ENCODE results near the gene SLBP. TPM values are rescaled to one million over a fixed set of nuclear protein-coding genes. Genes with fewer than 3 reads are reported as not detected.

Gene SLBP
- total and polyA plus RNA-seq, 2 of the 8 experiments (the other 6 are each of a cell fraction or from before 2014, with no cell fraction given), result 44.1 to 49.0 TPM

DNA sequence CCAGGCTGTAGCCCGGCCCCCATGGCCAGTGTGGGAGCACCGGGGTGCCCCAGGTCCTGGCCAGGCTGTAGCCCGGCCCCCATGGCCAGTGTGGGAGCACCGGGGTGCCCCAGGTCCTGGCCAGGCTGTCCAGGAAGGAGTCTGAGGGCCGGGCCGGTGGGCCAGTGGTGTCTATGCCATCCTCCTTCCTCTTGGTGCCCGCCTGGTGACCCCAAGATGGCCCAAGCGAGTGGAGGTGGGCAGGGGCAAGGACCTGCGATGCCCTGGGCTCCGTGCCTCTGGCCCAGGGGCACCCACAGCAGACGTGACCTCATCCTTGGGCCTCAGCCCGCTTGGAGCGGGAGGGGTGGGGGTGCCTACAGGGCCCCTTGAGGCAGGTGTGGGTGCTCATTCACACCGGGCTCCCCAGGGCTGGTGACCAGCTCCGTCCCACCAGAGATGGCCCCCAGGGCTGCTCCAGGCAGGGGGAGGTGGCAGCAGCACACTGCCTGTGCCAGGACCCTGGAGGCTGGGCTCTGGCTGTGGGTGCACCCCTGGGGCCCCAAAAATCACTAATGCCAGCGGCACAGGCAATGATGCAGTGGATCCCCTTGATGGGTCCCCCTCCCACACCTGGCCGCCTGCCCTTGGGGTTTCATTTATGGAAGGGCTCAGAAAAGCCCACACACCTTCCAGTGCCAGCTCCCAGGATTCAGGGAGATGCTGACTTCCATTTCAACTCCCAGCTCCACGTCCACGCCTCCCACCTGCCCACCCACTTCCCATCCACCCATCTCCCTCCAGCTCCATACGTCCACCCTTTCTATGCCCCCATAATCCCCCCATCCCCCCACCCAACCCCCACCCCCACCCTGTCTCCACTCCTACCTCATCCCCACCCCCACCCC lies 45.0 kb upstream of the SLBP start:
- Histone ChIP-seq H2BK15ac (ENCODE audit: low read length) (no peak overlapping the region), H3K14ac (ENCODE audit: insufficient read length) (no peak overlapping the region), H3K27ac (ENCODE audit: low read depth, low read length) (no peak overlapping the region), H4K8ac (ENCODE audit: extremely low read depth, insufficient read depth, low read length) (no peak overlapping the region), H3K4me1 (replicated peaks in 1 of 4; ENCODE audit: control insufficient read depth in 3 of 4, insufficient read depth in 4 of 4, low read length in 3 of 4) (peaks cover 0 to 11% (median 5%) of the 10 kb centered on the region in 4 experiments; a peak in 4 of 7 replicates), H4K5ac (ENCODE audit: insufficient read length, low read depth, low read length) (no peak overlapping the region), H3K18ac (ENCODE audit: extremely low read depth, low read length) (no peak overlapping the region), H3K23me2 (ENCODE audit: low read depth, low read length) (no peaks in the 10 kb centered on the region), H3K36me3 (ENCODE audit: control insufficient read depth in 2 of 4, insufficient read depth in 4 of 4, low read length in 3 of 4) (no peaks in the 10 kb centered on the region), H3K4me2 (ENCODE audit: insufficient read depth in 1 of 2, low read depth in 2 of 2, low read length in 2 of 2) (no peak overlapping the region), H3K4me3 (ENCODE audit: extremely low read depth in 1 of 4, insufficient read depth in 2 of 4, low read depth in 3 of 4, low read length in 4 of 4) (no peak overlapping the region), H3K9me3 (ENCODE audit: insufficient read depth in 2 of 2, low read depth in 1 of 2, low read length in 1 of 2) (no peaks in the 10 kb centered on the region), H2BK12ac (ENCODE audit: low read depth, low read length) (0 out of 2 replicates have a peak overlapping the region, but pooled peaks have one; percentile 17), H3K9ac (replicated peaks in 1 of 4; ENCODE audit: extremely low read depth in 1 of 4, low read depth in 3 of 4, low read length in 3 of 4) (no peak overlapping the region), H3K79me2 (ENCODE audit: control insufficient read depth in 1 of 2, insufficient read depth in 2 of 2, low read length in 2 of 2) (no peaks in the 10 kb centered on the region), H4K20me1 (replicated peaks in 1 of 2; ENCODE audit: control insufficient read depth in 1 of 2, insufficient read depth in 2 of 2, low read length in 2 of 2) (no peaks in the 10 kb centered on the region), H3K27me3 (replicated peaks in 1 of 4; ENCODE audit: control insufficient read depth in 3 of 4, extremely low read depth in 1 of 4, insufficient read depth in 3 of 4, low read length in 3 of 4) (no peaks in the 10 kb centered on the region), H3K56ac (replicated peaks; ENCODE audit: insufficient read length, low read depth, low read length) (no peak overlapping the region), H4K91ac (replicated peaks; ENCODE audit: insufficient read length, low read length) (no peak overlapping the region), H2AFZ (ENCODE audit: low read length) (no peak overlapping the region), H2BK120ac (replicated peaks; ENCODE audit: low read depth, low read length) (no peak overlapping the region), H3K4ac (replicated peaks; ENCODE audit: insufficient read length, low read depth, low read length) (no peak overlapping the region), H3K23ac (ENCODE audit: insufficient read length) (no peak overlapping the region), H3K79me1 (ENCODE audit: low read depth, low read length) (no peaks in the 10 kb centered on the region), H2AK5ac (ENCODE audit: low read depth, low read length) (no peak overlapping the region), H2BK20ac (ENCODE audit: low read length) (no peak overlapping the region), H2BK5ac (ENCODE audit: low read depth, low read length) (no peak overlapping the region)
- FAIRE-seq (no peak), DNase-seq (ENCODE audit: low read depth in 1 of 2, low spot score in 2 of 2) (no peak)
- WGBS, 2 experiments (ENCODE audit: extremely low coverage in 1 of 2, insufficient coverage in 1 of 2, insufficient read length in 1 of 2, insufficient replicate concordance in 2 of 2, low coverage in 1 of 2, low lambda C conversion rate in 2 of 2, missing lambda C conversion rate in 1 of 2), result 85% methylated on average over 14 of the region's 20 CpGs; no CpG with 5 or more reads in 1 of the 2 experiments
- POLR2A ChIA-PET (ENCODE audit: partially characterized antibody), result interaction anchor here (0.9 to 1.2 kb wide), 4 partner anchors 9 to 49 kb away, joined by 3 to 4 read pairs (median 3); no protein-coding TSS in a partner anchor
- CTCF ChIA-PET (ENCODE audit: partially characterized antibody), result interaction anchor here (52.9 to 71.2 kb wide), 2 partner anchors 8 to 32 kb away, joined by 2507 read pairs; partner anchors contain the start of gene FGFR3
- TF ChIP-seq, protein P1, sequence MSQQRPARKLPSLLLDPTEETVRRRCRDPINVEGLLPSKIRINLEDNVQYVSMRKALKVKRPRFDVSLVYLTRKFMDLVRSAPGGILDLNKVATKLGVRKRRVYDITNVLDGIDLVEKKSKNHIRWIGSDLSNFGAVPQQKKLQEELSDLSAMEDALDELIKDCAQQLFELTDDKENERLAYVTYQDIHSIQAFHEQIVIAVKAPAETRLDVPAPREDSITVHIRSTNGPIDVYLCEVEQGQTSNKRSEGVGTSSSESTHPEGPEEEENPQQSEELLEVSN (IDR thresholded peaks at IDR 0.05), result no peak
- TF ChIP-seq NRF1 (IDR thresholded peaks at IDR 0.05; ENCODE audit: low read depth, low read length), result no peak
- TF ChIP-seq GTF2F1 (IDR thresholded peaks at IDR 0.05; ENCODE audit: borderline replicate concordance, low read depth, low read length), result no peak
- TF ChIP-seq CBX5 (IDR thresholded peaks at IDR 0.05; ENCODE audit: low read depth, low read length), result no peak
- TF ChIP-seq HDAC2 (IDR thresholded peaks at IDR 0.05; ENCODE audit: borderline replicate concordance in 1 of 2, low read depth in 2 of 2, low read length in 2 of 2), result no peak
- no peak for TF ChIP-seq BRCA1 (IDR thresholded peaks at IDR 0.05; ENCODE audit: low read depth, low read length)
- no peak for TF ChIP-seq NANOG (IDR thresholded peaks at IDR 0.05; ENCODE audit: insufficient read depth, low read depth, low read length, poor library complexity, severe bottlenecking)
- TF ChIP-seq SP4 (IDR thresholded peaks at IDR 0.05; ENCODE audit: low read length), result no peak
- TF ChIP-seq HDAC6 (IDR thresholded peaks at IDR 0.05; ENCODE audit: low read depth, low read length), result no peak
- TF ChIP-seq RNF2 (IDR thresholded peaks at IDR 0.05; ENCODE audit: borderline replicate concordance, low read depth, low read length, missing control alignments, poor library complexity, severe bottlenecking), result no peak

Data from H1 (cell line).